HL-60/S4 (cell line): ENCODE measurements around the gene ARL8A.

Source experiments
- in situ Hi-C: fragments of 300-500 bp; cut with MboI; formaldehyde crosslinking; loops from 2 replicates; pipeline ENCODE4 v1.14.3; 2022; ENCODE audit warnings: low sequenced_read_pairs

Gene ARL8A

GRCh38 chr1:202122639-202123335 is 21.8 kb downstream of the ARL8A start, which contains the start of gene GPR37L1:
Gene GPR37L1, plus strand, starts transcription at chr1:202122917. Its CDS starts 47 bp downstream, at chr1:202122964.
- in situ Hi-C loops = loop anchor here (5.0 to 25.0 kb wide), 2 partner anchors 115 to 235 kb away; partner anchors contain the start of gene SHISA4

DNA sequence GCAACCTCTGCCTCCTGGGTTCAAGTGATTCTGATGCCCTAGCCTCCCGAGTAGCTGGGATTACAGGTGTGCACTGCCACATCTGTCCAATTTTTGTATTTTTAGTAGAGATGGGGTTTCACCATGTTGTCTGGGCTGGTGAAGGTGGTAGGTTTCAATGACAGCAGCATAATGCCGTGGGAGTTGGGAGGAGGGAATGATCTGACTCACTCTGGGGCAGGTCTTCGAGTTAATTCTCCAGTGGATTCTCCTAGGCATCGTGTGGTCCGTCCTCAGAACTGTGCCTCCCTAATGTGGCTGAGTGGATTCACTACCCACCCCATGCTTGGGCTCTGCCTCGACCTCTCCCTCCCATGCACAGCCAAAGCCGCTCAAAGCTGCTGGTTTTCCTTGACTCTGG is 23.5 kb downstream of the ARL8A start:
- in situ Hi-C loops = loop anchor here (5.0 to 25.0 kb wide), 2 partner anchors 114 to 234 kb away; partner anchors contain the start of gene SHISA4

DNA sequence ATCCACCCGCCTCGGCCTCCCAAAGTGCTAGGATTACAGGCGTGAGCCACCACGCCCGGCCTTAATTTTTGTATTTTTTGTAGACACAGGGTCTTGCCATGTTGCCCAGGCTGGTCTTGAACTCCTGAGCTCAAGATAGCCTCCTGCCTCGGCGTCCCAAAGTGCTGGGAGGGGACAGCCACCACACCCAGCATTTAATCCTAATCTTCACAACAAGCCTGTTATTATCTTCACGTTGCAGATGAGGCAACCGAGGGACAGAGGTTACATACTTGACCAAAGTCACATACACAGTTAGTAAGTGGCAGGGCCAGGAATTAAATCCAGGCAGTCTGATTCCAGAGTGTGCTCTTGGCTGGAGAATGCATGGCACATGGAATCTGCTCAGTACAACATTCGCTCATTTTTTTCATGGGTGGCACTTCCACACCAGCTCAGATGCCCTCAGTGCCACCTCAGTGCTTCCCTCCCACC is 26.6 kb downstream of the ARL8A start:
- in situ Hi-C loops = loop anchor here (25.0 kb wide), 1 partner anchor 231 kb away; the partner anchor contains the start of gene SHISA4

GRCh38 chr1:202116287-202116686 is 28.2 kb downstream of the ARL8A start:
- in situ Hi-C loops = loop anchor here (25.0 kb wide), 1 partner anchor 229 kb away; the partner anchor contains the start of gene SHISA4

- in situ Hi-C loops = loop anchor here (25.0 kb wide), 1 partner anchor 226 kb away; the partner anchor contains the start of gene SHISA4
Observed at GRCh38 chr1:202113690-202114300, 30.7 kb downstream of the ARL8A start.

DNA sequence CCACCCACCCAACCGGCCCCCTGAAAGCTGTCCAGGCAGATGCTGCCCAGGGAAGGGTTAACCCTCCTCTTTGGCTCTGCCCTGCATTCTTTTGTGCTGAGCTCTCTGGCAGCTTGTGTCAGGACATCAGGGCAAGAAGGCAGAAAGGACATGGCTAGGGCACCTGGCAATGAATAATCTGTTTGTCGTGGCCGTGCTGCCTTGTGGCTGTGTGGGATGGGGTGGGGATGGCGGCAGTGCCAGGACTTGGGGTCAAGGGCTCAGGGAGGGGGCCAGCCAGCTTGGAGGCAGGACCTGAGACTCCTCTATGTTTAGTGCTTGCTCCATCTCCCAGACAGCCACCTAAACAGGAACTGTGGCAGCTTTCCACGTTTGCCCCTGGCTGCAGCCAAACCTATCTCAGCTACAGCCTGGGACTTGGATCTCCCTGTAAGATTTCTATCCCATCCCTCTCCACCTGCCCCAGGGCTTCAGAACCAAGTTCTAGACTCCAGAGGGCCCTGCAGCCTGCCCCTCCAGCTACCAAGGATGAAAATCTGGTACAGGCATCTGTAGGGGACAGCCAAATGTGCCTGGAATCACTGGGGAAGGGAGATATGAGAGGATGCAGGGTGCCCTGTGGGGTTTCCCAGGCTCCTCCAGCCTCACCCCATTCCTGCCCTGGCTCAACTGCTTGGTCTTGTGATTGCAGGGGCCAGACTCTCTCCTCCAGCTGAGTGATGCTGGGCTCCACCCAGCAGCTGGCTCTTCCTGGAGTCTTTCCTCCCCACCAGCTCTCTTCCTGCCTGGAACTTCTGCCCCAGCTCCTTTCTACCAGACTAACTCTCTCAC is 31.5 kb downstream of the ARL8A start:
- in situ Hi-C loops = loop anchor here (25.0 kb wide), 1 partner anchor 226 kb away; the partner anchor contains the start of gene SHISA4

DNA sequence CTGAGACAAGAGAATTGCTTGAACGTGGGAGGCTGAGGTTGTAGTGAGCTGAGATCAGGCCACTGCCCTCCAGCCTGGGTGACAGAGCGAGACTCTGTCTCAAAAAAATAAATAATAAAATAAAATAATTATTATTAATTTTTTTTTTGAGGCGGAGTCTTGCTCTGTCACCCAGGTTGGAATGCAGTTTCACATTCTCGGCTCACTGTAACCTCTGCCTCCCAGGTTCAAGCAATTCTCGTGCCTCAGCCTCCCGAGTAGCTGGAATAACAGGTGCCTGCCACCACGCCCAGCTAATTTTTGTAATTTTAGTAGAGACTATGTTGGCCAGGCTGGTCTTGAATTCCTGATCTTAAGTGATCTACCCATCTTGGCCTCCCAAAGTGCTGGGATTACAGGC is 32.9 kb downstream of the ARL8A start:
- in situ Hi-C loops = loop anchor here (25.0 kb wide), 1 partner anchor 224 kb away; the partner anchor contains the start of gene SHISA4

DNA sequence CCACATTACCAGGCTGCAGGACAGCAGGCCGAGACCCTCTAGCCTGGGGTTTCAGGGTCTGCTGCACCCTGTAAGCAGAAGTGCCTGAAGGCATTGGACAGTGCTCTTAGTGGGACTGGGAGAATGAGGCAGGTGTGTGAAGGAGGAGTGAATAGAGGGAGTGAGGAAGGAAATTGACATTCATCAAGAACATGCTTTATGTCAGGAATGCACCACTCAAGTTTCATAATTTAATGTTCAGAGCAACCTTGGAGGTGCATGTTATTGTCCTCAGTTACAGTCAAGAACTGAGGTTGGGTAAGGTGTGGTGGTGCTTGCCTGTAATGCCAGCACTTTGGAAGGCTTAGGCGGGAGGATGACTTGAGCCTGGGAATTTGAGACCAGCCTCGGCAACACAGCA is 33.6 kb downstream of the ARL8A start:
- in situ Hi-C loops = loop anchor here (25.0 kb wide), 1 partner anchor 224 kb away; the partner anchor contains the start of gene SHISA4

- in situ Hi-C loops = loop anchor here (25.0 kb wide), 1 partner anchor 221 kb away; the partner anchor contains the start of gene SHISA4
Observed at GRCh38 chr1:202107801-202108731, 36.5 kb downstream of the ARL8A start.

- in situ Hi-C loops = loop anchor here (25.0 kb wide), 1 partner anchor 220 kb away; the partner anchor contains the start of gene SHISA4
Observed at GRCh38 chr1:202107321-202107761, 37.2 kb downstream of the ARL8A start.

GRCh38 chr1:202106340-202107254 is 37.9 kb downstream of the ARL8A start:
- in situ Hi-C loops = loop anchor here (25.0 kb wide), 1 partner anchor 219 kb away; the partner anchor contains the start of gene SHISA4

GRCh38 chr1:202105571-202106339 is 38.8 kb downstream of the ARL8A start:
- in situ Hi-C loops = loop anchor here (25.0 kb wide), 1 partner anchor 218 kb away; the partner anchor contains the start of gene SHISA4

DNA sequence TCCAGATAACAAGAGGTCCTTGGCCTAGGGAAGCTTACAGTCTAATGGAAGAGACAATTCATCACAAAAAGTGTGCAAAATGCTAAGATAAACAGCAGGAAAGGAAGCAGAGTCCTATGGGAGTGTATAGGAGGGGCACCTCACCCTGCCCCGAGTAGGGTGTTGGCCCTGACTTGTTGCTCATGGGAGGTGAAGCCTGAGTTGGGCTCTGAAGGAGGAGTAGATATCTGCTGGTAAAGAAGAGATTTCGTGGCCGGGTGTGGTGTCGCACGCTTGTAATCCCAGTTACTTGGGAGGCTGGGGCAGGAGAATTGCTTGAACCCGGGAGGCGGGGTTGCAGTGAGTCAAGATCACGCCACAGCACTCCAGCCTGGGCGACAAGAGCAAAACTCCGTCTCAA is 40.5 kb downstream of the ARL8A start:
- in situ Hi-C loops = loop anchor here (25.0 kb wide), 1 partner anchor 217 kb away; the partner anchor contains the start of gene SHISA4

- in situ Hi-C loops = loop anchor here (25.0 kb wide), 1 partner anchor 214 kb away; the partner anchor contains the start of gene SHISA4
Observed at GRCh38 chr1:202101184-202101583, 43.4 kb downstream of the ARL8A start.

- in situ Hi-C loops = no loop called here
Observed at GRCh38 chr1:202093858-202094257, 50.7 kb downstream of the ARL8A start.

DNA sequence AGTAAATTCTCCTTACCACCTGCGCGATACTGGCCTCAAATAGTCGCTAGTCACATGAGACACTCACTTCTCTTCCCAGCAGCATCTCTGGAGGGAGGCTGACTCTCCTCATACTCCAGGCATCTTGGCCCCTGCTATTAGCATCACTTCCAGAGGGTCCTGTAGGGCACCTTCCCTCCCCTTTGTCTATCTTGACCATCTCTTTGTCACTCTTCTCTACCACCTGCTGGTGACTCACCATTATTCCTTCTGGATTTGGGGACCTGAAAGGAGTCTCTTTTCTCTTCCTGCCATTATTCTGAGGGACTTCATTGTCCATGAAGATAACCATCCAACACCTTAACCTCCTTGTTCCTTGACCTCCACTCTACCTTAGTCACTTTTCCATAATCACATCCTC is 53.5 kb downstream of the ARL8A start:
- in situ Hi-C loops = no loop called here

GRCh38 chr1:202088206-202088605 is 56.3 kb downstream of the ARL8A start:
- in situ Hi-C loops = no loop called here
